Left renal pelvis (tissue), 4 donors: ENCODE measurements around the gene PATL1. TPM values are rescaled to one million over a fixed set of nuclear protein-coding genes. Genes with fewer than 3 reads are reported as not detected.
"Not testable (repeated sequence)": the region's sequence is repeated elsewhere in the genome, so short reads cannot be mapped to it uniquely, and the experiment has no call there.

ENCODE experiments used
- DNase-seq, 4 donors: peaks; one replicate each; pipeline ENCODE4 v3.0.0-alpha.2; 2013; ENCODE audit warnings: low read depth in 4 of 4, low spot score in 3 of 4
- polyA plus RNA-seq, 4 donors: library from polyadenylated mRNA; unstranded; fragments of 120-200 nt; gene quantifications; one replicate each; pipeline ENCODE4 v1.2.1, GENCODE V29; 2013; ENCODE audit not compliant: insufficient read length in 4 of 4

PATL1 gene, protein sequence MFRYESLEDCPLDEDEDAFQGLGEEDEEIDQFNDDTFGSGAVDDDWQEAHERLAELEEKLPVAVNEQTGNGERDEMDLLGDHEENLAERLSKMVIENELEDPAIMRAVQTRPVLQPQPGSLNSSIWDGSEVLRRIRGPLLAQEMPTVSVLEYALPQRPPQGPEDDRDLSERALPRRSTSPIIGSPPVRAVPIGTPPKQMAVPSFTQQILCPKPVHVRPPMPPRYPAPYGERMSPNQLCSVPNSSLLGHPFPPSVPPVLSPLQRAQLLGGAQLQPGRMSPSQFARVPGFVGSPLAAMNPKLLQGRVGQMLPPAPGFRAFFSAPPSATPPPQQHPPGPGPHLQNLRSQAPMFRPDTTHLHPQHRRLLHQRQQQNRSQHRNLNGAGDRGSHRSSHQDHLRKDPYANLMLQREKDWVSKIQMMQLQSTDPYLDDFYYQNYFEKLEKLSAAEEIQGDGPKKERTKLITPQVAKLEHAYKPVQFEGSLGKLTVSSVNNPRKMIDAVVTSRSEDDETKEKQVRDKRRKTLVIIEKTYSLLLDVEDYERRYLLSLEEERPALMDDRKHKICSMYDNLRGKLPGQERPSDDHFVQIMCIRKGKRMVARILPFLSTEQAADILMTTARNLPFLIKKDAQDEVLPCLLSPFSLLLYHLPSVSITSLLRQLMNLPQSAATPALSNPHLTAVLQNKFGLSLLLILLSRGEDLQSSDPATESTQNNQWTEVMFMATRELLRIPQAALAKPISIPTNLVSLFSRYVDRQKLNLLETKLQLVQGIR
- 10 to 100 TPM; 36.6 to 47.4 (median 45.2) TPM for polyA plus RNA-seq

DNA sequence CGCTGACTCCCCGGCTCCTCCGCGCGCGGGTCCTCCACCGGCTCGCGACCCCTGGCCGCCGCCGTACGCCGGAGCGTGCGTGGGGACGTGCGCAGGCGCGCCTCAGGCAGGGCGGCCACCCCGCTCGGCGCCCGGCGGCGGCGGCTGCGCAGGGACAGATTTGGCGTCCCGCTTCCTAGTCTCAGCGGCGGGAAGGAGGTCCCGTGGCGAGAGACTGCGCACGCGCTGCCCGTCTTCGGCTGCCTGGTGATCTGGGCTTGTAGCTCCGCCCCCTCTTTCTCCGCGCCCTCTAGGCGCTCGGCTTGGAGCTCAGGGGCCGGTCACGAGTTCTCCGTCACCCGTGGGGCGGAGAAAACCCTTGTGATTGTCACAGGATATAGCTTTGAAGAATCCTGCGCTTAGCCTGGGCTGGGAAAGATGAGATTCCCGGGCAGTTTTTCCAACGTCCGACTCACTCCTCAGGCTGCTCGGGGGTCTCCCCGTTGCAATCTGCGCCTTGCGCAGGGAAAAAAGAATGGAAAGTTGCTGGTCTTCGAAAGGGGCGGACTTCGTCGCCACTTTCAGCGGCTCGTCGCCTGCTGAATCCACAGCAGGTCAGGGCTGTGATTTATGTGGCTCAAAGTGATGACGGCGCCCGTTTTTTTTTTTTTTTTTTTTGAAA is at the start of gene PATL1:
Gene PATL1, minus strand, starts transcription at position 88 of the 661 bp plus-strand sequence. CDS start 142 bp downstream, outside the sequence.
- peak; percentile 98 for DNase-seq

DNA sequence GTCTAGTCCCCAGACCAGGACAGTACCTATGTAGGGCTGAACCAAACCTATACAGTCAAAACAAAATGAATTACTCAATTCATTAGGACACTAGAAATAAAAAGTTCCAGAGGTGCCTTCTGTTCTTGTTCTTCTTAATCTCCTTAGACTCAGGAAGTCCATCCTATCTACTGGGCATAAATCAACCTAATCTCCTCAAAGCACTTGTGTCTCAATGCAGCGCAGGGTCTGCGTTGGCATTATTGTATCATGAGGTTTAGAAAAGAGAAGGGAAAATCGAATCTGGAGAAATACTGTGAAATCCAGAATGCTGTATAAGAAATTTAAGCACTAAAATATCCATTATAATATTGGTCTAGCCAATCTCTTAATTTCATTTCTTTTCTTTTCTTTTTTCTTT is 47.2 kb upstream of the PATL1 start:
- no peak for DNase-seq

DNA sequence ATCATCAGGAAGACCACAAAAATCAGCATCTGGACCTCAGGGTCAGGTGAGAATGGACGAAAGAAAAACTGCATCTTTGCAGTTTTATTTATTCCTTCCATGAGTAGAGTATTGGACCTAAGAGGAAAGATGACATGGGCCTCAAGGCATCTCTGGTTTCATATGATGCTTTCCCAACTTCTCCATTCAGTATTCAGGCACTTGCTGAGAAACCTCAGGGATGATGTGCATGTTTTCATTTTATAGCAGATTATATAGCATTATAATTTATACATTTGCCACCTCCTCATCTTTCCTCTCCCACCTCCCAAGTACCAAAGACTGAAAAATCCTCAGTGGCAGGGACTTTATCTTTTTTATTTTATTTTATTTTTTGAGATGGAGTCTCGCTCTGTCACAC is 44.9 kb upstream of the PATL1 start, which contains the start of gene OR10V1:
Gene OR10V1, minus strand, starts transcription at position 101 of the 400 bp plus-strand sequence. Its CDS starts 0 bp downstream, at position 101.
- no peak for DNase-seq

DNA sequence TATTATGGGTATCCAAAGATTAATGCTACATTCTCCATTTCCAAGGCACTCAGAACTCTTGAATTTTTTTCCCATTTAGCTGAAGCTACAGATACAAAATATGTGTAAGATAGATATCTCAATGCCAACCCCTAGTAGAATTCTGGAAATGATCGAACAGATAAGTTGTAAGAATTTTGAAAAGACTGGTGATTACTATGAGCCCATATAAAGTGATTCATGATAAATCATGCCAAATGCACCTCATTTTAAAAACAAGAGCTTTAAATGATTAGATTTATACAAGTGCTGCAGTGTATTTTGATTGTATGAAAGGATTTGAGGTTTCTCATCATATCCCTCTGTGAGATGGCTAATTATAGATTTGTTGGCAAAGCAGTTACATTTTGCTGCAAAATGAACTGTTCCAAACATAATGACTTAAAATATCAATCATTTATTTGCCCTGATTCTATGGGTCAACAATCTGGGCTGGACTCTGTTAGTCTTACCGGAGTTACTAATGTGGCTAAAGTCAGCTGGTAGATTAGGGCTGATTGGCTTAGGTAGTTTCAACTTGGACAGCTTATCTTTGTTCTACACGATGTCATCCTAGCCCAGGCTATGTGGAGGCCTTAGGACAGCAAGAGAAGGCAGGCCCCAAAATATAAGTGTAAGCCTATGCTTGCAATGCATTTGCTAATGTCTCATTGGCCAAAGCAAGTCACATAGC is 41.5 kb upstream of the PATL1 start:
- DNase-seq = no peak

DNA sequence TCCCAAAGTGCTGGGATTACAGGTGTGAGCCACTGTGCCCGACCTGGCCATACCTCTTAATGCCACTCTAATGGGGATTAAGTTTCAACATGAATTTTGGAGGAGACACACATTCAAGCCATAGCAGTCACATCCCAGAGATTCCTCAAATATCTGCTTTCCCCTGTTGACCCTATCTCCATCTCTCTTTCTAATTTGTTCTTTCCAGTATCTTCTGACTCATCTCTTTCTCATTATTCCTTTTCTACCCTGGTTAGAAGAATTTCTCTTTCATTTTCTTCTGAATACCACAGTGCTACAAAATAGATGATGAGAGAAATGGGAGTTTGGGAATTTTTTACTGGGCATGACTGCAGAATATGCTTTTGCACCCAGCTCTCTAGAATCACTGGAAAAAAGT is 39.7 kb upstream of the PATL1 start:
- no peak for DNase-seq

DNA sequence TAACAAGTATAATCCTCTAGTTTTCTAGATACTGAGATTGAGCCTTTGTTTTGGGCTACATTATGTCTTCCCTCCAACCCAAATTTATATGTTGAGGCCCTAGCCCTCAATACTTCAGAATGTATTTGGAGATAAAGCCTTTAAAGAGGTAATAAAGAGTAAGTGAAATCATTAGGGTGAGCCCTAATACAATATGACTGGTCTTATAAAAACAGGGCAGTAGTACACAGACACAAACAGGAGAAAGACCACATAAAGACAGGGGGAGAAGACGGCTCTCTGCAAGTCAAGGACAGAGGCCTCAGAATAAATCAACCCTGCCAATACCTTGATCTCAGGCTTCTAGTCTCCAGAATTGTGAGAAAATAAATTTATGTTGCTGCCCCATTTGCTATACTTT is 38.5 kb upstream of the PATL1 start:
- no peak for DNase-seq

DNA sequence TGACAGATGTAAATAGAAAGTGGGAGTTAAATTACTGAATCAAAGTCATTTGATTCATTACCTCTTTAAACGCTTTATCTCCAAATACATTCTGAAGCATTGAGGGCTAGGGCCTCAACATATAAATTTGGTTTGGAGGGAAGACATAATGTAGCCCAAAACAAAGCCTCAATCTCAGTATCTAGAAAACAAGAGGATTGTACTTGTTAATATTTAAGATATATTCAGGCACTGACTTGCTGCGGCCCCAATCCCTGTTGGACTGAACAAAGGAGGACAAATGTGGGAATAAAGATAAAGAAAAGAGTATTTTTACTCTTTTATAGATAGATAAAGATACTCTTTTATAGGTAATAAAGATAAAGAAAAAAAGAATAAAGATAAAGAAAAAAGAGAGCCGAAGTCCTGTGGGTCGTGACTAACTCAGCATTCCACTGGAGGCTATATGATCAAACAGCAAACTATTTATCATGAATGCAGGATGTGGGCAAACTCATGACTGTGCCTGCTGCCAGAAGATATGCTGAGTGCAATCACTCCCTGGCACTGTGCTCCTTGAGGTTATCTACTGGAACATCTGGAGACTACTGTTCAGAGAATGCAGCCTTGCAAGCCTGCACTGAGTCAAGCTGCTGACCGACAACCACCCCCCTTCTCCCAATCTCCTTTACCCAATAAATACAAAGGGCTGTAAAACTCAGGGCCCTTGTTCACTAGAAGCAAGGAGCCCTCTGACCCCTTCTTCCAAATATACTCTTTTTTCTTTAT is 37.9 kb upstream of the PATL1 start:
- no peak for DNase-seq

DNA sequence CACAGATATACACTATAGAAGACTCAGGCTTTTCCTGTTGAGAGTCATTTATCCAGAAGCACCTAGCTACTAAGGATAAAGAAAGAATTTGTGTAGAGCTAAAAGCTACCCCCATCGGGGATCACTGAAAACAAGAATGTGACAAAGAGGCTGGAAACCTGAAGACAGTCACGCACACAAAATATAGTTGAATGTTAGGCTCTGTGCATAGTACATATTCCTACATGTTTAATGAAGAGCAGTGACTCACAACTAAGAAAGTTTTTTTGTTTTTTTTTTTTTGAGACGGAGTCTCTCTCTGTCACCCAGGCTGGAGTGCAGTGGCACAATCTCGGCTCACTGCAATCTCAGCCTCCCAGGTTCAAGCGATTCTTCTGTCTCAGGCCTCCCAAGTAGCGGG is 36.5 kb upstream of the PATL1 start:
- no peak for DNase-seq

DNA sequence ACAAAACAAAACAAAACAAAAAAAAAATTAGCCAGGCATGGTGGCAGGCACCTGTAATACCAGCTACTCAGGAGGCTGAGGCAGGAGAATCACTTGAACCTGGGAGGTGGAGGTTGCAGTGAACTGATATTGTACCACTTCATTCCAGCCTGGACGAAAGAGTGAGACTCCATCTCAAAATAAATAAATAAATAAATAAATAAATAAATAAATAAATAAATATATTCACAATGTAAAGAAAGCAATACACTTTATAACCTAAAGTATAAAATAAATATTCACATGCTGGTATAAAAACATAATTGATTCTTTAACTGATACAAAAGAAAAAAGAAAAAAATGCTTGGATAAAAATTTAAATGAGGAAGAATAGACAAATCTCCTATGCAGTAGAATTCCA is 34.7 kb upstream of the PATL1 start:
- DNase-seq = not testable (repeated sequence)

DNA sequence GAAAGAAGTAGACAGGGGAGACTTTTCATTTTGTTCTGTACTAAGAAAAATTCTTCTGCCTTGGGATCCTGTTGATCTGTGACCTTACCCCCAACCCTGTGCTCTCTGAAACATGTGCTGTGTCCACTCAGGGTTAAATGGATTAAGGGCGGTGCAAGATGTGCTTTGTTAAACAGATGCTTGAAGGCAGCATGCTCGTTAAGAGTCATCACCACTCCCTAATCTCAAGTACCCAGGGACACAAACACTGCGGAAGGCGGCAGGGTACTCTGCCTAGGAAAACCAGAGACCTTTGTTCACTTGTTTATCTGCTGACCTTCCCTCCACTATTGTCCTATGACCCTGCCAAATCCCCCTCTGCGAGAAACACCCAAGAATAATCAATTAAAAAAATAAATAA is 31.3 kb upstream of the PATL1 start:
- DNase-seq = not testable (repeated sequence)

DNA sequence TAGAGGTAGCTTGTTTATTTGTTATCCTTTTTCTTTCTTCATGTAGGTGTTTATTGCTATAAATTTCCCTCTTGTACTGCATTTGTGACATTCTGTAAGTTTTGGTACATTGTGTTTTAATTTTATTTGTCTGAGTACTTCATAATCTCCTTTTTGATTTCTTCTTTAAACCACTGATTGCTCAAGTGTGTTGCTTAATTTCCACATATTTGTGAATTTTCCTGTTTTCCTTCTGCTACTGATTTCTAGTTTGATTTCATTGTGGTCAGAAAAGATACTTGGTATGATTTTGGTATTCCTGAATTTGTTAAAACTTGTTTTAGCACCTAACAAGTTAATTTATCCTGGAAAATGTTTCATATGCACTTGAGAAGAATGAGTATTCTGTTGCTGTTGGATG is 29.7 kb upstream of the PATL1 start:
- DNase-seq = no peak

DNA sequence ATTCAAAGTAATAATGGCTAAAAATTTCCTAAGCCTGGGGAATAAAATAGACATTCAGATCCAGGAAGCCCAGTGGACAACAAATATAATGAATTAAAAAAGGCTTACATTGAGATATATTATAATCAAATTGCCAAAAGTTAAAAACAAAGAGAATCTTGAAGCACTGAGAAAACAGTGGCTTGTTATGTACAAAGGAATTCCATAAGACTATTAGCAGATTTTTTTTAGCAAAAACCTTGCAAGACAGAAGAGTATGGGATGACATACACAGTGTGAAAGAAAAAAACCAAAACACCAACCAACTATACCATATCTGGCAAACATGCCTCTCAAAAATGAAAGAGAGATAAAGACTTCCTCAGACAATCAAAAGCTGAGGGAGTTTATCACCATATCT is 24.1 kb upstream of the PATL1 start:
- DNase-seq = no peak

DNA sequence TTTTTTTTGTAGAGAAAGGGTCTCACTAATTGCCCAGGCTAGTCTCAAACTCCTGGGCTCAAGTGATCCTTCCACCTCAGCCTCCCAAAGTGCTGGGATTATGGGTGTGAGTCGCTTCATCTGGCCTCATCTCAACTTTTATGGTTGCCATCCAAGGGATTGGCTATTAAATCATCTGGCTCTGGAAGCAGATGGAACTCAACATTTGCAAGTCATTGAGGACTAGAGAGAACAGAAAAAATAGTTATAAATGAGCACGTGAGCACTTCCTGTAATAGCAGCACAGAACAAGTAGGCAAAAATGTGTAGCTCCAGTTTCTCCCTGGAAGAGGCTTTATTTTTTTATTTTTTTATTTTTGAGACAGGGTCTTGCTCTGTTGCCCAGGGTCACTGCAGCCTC is 22.3 kb upstream of the PATL1 start:
- no peak for DNase-seq

DNA sequence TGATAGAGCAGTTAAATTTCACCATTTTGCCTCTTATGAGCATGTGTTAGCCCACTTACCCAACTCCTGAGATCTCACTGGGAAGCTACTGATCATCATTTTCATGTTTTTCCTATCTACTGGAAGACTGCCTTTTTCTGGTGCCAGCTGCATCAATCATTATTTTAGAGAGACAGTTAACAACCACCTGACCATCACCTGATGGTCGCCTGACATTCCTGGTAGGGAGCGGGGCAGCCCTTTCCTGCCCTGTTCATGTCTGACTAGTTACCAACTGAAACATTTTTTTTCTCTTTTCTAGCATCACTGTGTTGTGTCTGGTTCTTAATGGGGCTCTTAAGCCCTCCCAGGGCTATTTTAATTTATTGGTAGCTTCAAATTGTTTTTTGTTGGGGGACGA is 20.2 kb upstream of the PATL1 start:
- DNase-seq = no peak

DNA sequence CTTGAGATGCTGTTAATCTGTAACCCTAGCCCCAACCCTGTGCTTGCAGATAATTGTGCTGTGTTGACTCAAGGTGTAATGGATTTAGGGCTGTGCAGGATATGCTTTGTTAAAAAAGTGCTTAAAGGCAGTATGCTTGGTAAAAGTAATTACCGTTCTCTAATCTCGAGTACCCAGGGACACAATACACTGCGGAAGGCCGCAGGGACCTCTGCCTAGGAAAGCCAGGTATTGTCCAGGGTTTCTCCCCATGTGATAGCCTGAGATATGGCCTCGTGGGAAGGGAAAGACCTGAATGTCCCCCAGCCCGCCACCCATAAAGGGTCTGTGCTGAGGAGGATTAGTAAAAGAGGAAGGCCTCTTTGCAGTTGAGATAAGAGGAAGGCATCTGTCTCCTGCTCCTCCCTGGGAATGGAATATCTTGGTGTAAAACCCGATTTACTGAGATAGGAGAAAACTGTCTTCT is 12.5 kb upstream of the PATL1 start:
- DNase-seq = not testable (repeated sequence)

DNA sequence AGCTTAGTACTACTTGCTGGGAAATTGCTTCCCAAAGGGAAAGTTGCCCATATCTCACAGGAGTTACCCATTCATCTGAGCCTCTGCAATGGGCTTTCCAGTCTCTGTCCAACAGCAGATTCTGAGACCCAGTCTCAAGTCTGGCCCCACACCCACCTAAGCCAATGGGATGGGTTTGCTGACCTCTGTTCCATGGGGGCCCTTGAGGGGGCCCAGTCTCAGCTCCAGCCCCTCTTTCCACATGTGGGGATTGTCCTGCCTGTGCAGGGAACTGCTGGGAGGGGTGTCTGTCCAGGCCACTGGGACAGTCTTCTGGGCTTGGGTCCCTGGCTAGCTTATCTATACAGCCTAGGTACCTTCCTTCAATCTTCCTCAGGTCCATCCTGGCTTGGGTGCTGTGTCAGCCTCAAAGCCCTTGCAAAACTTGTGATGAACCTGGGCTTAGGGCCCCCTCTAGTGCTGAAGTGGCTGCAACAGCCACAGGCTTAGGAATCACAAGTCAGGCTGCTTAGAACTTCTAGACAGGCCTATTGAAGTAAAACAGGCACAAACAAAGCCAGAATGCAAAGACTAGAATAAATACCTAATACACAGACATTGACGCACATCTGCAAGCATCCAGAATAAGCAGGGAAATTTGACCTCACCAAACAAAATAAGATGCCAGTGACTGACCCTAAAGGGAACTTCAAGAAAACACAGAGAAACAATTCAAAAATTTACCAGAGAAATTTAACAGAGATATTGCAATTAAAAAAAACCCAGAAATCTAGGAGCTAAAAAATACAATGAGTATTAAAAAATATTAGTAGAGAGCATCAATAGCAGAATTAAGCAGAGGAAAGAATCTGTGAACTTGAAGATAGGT is 11.7 kb upstream of the PATL1 start:
- peak in 3 of 4 donors; percentile 52 to 60 (median 59) for DNase-seq

DNA sequence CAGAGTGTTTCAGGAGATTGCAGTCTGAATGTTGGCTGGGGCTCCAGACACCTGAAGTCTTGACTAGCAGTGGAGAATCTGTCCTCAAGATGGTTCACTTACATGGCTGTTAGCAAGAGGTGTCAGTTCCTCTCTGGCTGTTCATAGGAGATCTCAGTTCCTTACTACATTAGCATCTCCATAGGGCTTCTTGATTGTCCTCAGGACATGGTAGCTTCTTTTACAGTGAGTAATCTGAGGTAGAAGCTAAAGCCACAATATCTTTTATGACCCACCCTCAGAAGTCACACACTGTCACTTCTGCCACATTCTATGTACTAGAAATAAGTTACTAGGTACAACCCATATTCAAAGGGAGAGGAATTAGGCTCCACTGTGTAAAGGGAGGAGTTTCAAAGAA is 10.5 kb upstream of the PATL1 start:
- no peak for DNase-seq

DNA sequence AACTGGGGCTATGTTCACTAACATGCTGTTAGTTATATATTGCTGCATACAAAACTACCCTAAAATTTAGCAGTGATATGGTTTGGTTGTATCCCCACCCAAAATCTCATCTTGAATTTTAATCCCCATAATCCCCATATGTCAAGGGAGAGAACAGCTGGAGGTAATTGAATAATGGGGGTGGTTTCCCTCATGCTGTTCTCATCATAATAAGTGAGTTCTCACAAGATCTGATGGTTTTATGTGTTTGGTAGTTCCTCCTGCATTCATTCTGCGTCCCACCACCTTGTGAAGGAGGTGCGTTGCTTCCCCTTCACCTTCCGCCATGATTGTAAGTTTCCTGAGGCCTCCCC is 10.0 kb upstream of the PATL1 start:
- no peak for DNase-seq
